Measurements from ENCODE around the gene IL31.

The IL31 gene

DNA sequence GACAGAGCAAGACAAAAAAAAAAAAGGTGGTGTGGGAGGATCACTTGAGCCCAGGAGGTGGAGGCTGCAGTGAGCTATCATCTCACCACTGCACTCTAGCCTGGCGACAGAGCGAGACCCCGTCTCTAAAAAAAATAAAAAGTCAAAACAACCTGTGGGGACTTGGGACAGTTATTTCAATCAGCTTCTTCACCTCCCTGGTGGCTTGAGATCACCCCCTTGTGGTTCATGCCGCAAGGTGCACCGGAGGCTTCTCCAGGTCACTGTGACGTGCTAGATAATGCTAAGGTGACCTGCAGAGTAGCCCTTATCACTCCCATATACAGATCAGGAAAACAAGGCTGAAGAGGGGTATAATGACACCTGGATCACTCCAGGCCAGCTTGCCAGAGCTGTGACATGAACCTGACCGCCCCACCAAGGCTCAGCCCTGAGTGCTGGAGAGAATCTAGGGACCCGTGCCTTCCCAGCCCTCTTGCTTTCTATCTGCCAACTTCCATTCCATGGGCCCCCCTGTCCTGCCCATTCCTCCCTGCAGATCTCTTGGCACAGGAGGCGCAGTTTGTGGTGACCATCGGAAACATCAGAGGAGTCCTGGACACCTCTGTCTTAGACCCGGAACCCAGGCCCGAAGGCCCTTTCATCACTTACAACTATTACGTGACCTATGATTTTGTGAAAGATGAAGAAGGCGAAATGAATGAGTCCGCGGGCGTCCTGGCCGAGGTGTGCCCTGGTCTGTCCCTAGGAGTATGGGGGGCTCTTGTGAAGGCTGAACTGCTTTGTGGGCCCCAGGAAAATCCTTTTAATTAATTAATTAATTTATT, 17.0 kb upstream of the IL31 start:
- WGBS = 65% methylated on average over 14 of the region's 18 CpGs

DNA sequence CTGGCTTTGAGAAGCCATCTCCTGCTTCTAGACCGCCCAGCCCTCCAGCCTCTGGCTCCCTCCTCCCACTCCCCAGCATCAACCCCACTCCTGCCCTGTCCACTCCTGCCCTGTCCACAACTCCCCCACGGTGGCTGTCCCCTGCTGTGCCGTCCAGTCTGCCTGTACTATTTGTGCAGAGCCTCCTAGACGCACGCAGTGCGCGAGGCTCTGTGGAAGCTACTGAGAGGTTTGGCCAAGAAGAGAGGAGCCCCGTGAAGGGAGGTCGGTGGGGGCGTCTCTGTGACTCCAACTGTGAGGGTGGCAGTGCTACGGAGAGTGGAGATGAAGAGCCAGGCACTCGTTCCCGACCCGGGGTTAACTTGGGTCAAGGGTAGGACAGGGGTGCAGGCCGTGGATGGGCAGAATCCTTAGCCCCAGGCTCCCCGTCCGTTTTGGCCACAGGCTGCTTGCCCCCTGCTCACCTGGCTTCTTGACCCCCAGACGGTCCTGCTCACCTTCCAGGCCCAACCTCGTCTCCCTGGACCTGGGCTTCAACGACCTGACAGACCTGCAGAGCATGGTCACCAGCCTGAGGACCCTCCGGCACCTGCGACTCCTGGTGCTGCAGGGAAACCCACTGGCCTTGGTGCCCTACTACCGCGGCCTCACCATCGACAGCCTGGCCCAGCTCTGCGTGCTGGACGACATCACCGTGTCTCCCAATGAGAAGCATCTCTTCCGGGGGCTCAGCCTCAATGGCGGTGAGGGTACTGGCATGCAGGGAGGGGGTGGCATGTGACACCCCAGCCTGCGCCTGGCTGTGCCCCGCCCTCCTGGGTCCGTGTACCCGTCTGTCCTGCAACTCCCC, 15.8 kb upstream of the IL31 start:
- H2BK15ac ChIP-seq (ENCODE audit: low read depth, poor library complexity, severe bottlenecking) = no peak overlapping the region
- H2AK5ac ChIP-seq (ENCODE audit: low read length, severe bottlenecking) = no peak overlapping the region
- no peak overlapping the region for H3K14ac ChIP-seq (ENCODE audit: low read length in 2 of 2)
- no peak overlapping the region for H3K27ac ChIP-seq (ENCODE audit: low read length, poor library complexity, severe bottlenecking)
- no peak for DNase-seq
- no peak overlapping the region for H4K91ac ChIP-seq (ENCODE audit: low read length)
- H2AFZ ChIP-seq (ENCODE audit: low read depth, low read length) = no peak overlapping the region
- no peak overlapping the region for H2BK5ac ChIP-seq (ENCODE audit: low read depth, low read length, poor library complexity, severe bottlenecking)
- H3K9ac ChIP-seq (ENCODE audit: low read length) = no peak overlapping the region
- no peaks in the 10 kb centered on the region for H3K4me1 ChIP-seq (ENCODE audit: control insufficient read depth, insufficient read depth, low read depth, low read length)
- no peak overlapping the region for H3K18ac ChIP-seq (ENCODE audit: low read depth in 1 of 2, low read length in 2 of 2)
- H2BK12ac ChIP-seq (ENCODE audit: low read length in 2 of 2) = no peak overlapping the region
- no peaks in the 10 kb centered on the region for H3K36me3 ChIP-seq (ENCODE audit: control insufficient read depth in 1 of 2, insufficient read depth in 2 of 2, low read depth in 1 of 2, low read length in 2 of 2)
- no peak overlapping the region for H3K4me3 ChIP-seq (ENCODE audit: insufficient read depth in 1 of 2, low read depth in 1 of 2, low read length in 2 of 2)
- H3K27me3 ChIP-seq (ENCODE audit: control insufficient read depth in 1 of 2, insufficient read depth in 1 of 2, low read length in 2 of 2) = peaks cover 0 to 21% of the 10 kb centered on the region in 2 experiments
- H2BK120ac ChIP-seq (ENCODE audit: low read depth, low read length) = no peak overlapping the region
- no peak overlapping the region for H3K23ac ChIP-seq (ENCODE audit: low read length in 2 of 2)
- no peak overlapping the region for H3K4me2 ChIP-seq (ENCODE audit: low read length, poor library complexity, severe bottlenecking)
- H3K79me1 ChIP-seq (replicated peaks; ENCODE audit: low read length, poor library complexity, severe bottlenecking) = no peaks in the 10 kb centered on the region
- 91% methylated on average over 33 of the region's 34 CpGs for WGBS
- no peak overlapping the region for H4K8ac ChIP-seq (ENCODE audit: low read length)
- no peak overlapping the region for H3K4ac ChIP-seq (ENCODE audit: low read depth in 1 of 2, low read length in 2 of 2)
- H3K9me3 ChIP-seq (ENCODE audit: control insufficient read depth, low read length) = peaks cover 3% of the 10 kb centered on the region

More for the DNA sequence above, 17.0 kb upstream of the IL31 start:
- Histone ChIP-seq H2AFZ (ENCODE audit: low read depth, low read length) (no peak overlapping the region), H3K4me3 (ENCODE audit: insufficient read depth in 1 of 2, low read depth in 1 of 2, low read length in 2 of 2) (no peak overlapping the region), H3K9ac (ENCODE audit: low read length) (no peak overlapping the region), H4K8ac (ENCODE audit: low read length) (no peak overlapping the region), H4K91ac (ENCODE audit: low read length) (no peak overlapping the region), H3K4ac (ENCODE audit: low read depth in 1 of 2, low read length in 2 of 2) (no peak overlapping the region), H2AK5ac (ENCODE audit: low read length, severe bottlenecking) (no peak overlapping the region), H3K27ac (ENCODE audit: low read length, poor library complexity, severe bottlenecking) (no peak overlapping the region), H3K14ac (ENCODE audit: low read length in 2 of 2) (no peak overlapping the region), H2BK15ac (ENCODE audit: low read depth, poor library complexity, severe bottlenecking) (no peak overlapping the region), H3K18ac (ENCODE audit: low read depth in 1 of 2, low read length in 2 of 2) (no peak overlapping the region), H2BK5ac (ENCODE audit: low read depth, low read length, poor library complexity, severe bottlenecking) (no peak overlapping the region), H3K9me3 (ENCODE audit: control insufficient read depth, low read length) (peaks cover 12% of the 10 kb centered on the region), H3K23ac (ENCODE audit: low read length in 2 of 2) (no peak overlapping the region), H3K4me2 (ENCODE audit: low read length, poor library complexity, severe bottlenecking) (no peak overlapping the region), H2BK12ac (ENCODE audit: low read length in 2 of 2) (no peak overlapping the region), H2BK120ac (ENCODE audit: low read depth, low read length) (no peak overlapping the region), H3K79me1 (replicated peaks; ENCODE audit: low read length, poor library complexity, severe bottlenecking) (no peaks in the 10 kb centered on the region), H3K27me3 (ENCODE audit: control insufficient read depth in 1 of 2, insufficient read depth in 1 of 2, low read length in 2 of 2) (peaks cover 0 to 23% of the 10 kb centered on the region in 2 experiments), H3K36me3 (ENCODE audit: control insufficient read depth in 1 of 2, insufficient read depth in 2 of 2, low read depth in 1 of 2, low read length in 2 of 2) (no peaks in the 10 kb centered on the region), H3K4me1 (ENCODE audit: control insufficient read depth, insufficient read depth, low read depth, low read length) (no peaks in the 10 kb centered on the region)
- DNase-seq = peak; percentile 61

DNA sequence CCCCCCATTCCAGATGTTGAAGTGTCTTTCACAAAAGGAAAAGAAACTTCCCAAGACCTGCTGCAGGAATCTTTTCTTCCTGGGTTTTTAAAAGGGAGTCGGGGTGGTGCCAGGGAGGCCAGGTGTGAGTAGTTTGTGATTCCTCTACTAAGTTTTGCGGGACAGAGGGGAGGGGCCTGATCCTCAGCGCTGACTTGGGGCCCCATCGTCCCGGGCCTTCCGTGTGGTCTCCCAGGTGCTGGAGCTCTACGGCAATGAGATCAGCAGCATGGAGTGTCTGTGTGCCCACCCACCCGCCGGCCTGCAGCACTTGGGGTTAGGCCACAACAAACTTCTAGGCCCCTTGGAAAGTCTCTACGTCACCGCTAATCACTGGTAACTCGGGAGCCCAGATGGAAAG, 13.4 kb upstream of the IL31 start:
- Histone ChIP-seq H2BK15ac (ENCODE audit: low read depth, poor library complexity, severe bottlenecking) (no peak overlapping the region), H3K27ac (ENCODE audit: low read length, poor library complexity, severe bottlenecking) (no peak overlapping the region), H3K4ac (ENCODE audit: low read depth in 1 of 2, low read length in 2 of 2) (no peak overlapping the region), H3K23ac (ENCODE audit: low read length in 2 of 2) (no peak overlapping the region), H2BK12ac (ENCODE audit: low read length in 2 of 2) (no peak overlapping the region), H3K27me3 (ENCODE audit: control insufficient read depth in 1 of 2, insufficient read depth in 1 of 2, low read length in 2 of 2) (peaks cover 0 to 16% of the 10 kb centered on the region in 2 experiments), H4K8ac (ENCODE audit: low read length) (no peak overlapping the region), H3K36me3 (ENCODE audit: control insufficient read depth in 1 of 2, insufficient read depth in 2 of 2, low read depth in 1 of 2, low read length in 2 of 2) (no peaks in the 10 kb centered on the region), H3K79me1 (replicated peaks; ENCODE audit: low read length, poor library complexity, severe bottlenecking) (no peaks in the 10 kb centered on the region), H2BK5ac (ENCODE audit: low read depth, low read length, poor library complexity, severe bottlenecking) (no peak overlapping the region), H3K4me1 (ENCODE audit: control insufficient read depth, insufficient read depth, low read depth, low read length) (peaks cover 7% of the 10 kb centered on the region), H3K9me3 (ENCODE audit: control insufficient read depth, low read length) (no peaks in the 10 kb centered on the region), H3K14ac (ENCODE audit: low read length in 2 of 2) (no peak overlapping the region), H2BK120ac (ENCODE audit: low read depth, low read length) (no peak overlapping the region), H2AFZ (ENCODE audit: low read depth, low read length) (no peak overlapping the region), H3K9ac (ENCODE audit: low read length) (no peak overlapping the region), H3K18ac (ENCODE audit: low read depth in 1 of 2, low read length in 2 of 2) (no peak overlapping the region), H3K4me3 (ENCODE audit: insufficient read depth in 1 of 2, low read depth in 1 of 2, low read length in 2 of 2) (no peak overlapping the region), H2AK5ac (ENCODE audit: low read length, severe bottlenecking) (no peak overlapping the region), H3K4me2 (ENCODE audit: low read length, poor library complexity, severe bottlenecking) (no peak overlapping the region), H4K91ac (ENCODE audit: low read length) (no peak overlapping the region)
- 85% methylated on average over 12 of the region's 12 CpGs for WGBS
- DNase-seq = no peak

DNA sequence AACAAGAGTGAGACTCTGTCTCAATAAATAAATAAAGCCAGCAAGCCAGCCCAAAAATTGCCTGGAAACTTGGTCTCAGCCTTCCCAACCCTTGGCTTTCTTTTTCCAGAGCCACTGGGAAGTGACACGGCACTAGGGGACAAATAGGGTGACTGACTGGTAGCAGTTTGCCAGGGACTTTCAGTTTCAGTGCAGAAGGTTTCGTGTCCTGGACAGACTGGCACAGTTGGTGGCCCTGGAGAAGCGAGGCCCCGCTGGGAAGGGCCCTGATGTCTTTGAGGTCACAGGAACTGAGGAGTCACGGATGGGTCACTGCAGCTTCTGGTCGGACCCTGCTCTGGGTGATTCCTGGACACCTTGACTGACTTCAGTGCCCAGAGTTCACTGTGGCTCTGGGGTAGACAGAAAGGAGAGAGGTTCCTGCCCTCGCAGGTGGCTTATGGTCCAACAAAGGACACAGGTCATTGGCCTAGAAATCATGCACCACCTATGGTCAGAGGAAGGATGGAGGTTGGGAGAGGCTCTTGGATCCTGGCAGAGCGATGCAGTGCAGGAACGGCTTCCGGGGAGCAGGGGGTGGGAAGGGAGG, 11.6 kb upstream of the IL31 start:
- no peak overlapping the region for H2BK15ac ChIP-seq (ENCODE audit: low read depth, poor library complexity, severe bottlenecking)
- peaks cover 7% of the 10 kb centered on the region for H3K4me1 ChIP-seq (ENCODE audit: control insufficient read depth, insufficient read depth, low read depth, low read length)
- H4K91ac ChIP-seq (ENCODE audit: low read length) = peak overlapping the region; percentile 29
- H2AK5ac ChIP-seq (ENCODE audit: low read length, severe bottlenecking) = no peak overlapping the region
- H2BK5ac ChIP-seq (ENCODE audit: low read depth, low read length, poor library complexity, severe bottlenecking) = no peak overlapping the region
- H4K8ac ChIP-seq (ENCODE audit: low read length) = no peak overlapping the region
- no peak overlapping the region for H3K4me2 ChIP-seq (ENCODE audit: low read length, poor library complexity, severe bottlenecking)
- 93% methylated on average over 8 of the region's 10 CpGs for WGBS
- H3K27ac ChIP-seq (ENCODE audit: low read length, poor library complexity, severe bottlenecking) = no peak overlapping the region
- no peak for DNase-seq
- peaks cover 0 to 9% of the 10 kb centered on the region in 2 experiments for H3K27me3 ChIP-seq (ENCODE audit: control insufficient read depth in 1 of 2, insufficient read depth in 1 of 2, low read length in 2 of 2)
- H2BK12ac ChIP-seq (ENCODE audit: low read length in 2 of 2) = no peak overlapping the region
- H3K79me1 ChIP-seq (replicated peaks; ENCODE audit: low read length, poor library complexity, severe bottlenecking) = no peaks in the 10 kb centered on the region
- H3K18ac ChIP-seq (ENCODE audit: low read depth in 1 of 2, low read length in 2 of 2) = no peak overlapping the region
- H2AFZ ChIP-seq (ENCODE audit: low read depth, low read length) = no peak overlapping the region
- H3K14ac ChIP-seq (ENCODE audit: low read length in 2 of 2) = no peak overlapping the region
- no peak overlapping the region for H3K4ac ChIP-seq (ENCODE audit: low read depth in 1 of 2, low read length in 2 of 2)
- no peak overlapping the region for H3K23ac ChIP-seq (ENCODE audit: low read length in 2 of 2)
- H3K9ac ChIP-seq (ENCODE audit: low read length) = no peak overlapping the region
- H3K36me3 ChIP-seq (ENCODE audit: control insufficient read depth in 1 of 2, insufficient read depth in 2 of 2, low read depth in 1 of 2, low read length in 2 of 2) = no peaks in the 10 kb centered on the region
- no peak overlapping the region for H2BK120ac ChIP-seq (ENCODE audit: low read depth, low read length)
- no peaks in the 10 kb centered on the region for H3K9me3 ChIP-seq (ENCODE audit: control insufficient read depth, low read length)
- no peak overlapping the region for H3K4me3 ChIP-seq (ENCODE audit: insufficient read depth in 1 of 2, low read depth in 1 of 2, low read length in 2 of 2)
